ENCODE results near the gene SELPLG. TPM values are rescaled to one million over a fixed set of nuclear protein-coding genes. Genes with fewer than 3 reads are reported as not detected.

The SELPLG gene
- total RNA-seq, 2 donors from 2014 or later = 0.66 to 2.3 TPM

- H3K27me3 ChIP-seq = no peaks in the 10 kb centered on the region
- no peak overlapping the region for H3K4me3 ChIP-seq
- H3K36me3 ChIP-seq (replicated peaks in 1 of 2; ENCODE audit: insufficient read depth in 1 of 2, low read depth in 2 of 2) = no peaks in the 10 kb centered on the region
- WGBS, 2 donors = 75% methylated on average over 8 to 10 of the region's 10 CpGs
- intact Hi-C loops (cut with DNase I) = no loop called here
- no peaks in the 10 kb centered on the region for H3K4me1 ChIP-seq
- no peaks in the 10 kb centered on the region for H3K9me3 ChIP-seq
- DNase-seq (no peak), ATAC-seq (no peak)
- H3K27ac ChIP-seq = no peak overlapping the region
- TF ChIP-seq POLR2A (IDR thresholded peaks at IDR 0.05) = no peak
- no peak for TF ChIP-seq CTCF (IDR thresholded peaks at IDR 0.05)
Measured at GRCh38 chr12:108582978-108583770, 50.5 kb downstream of the SELPLG start.

DNA sequence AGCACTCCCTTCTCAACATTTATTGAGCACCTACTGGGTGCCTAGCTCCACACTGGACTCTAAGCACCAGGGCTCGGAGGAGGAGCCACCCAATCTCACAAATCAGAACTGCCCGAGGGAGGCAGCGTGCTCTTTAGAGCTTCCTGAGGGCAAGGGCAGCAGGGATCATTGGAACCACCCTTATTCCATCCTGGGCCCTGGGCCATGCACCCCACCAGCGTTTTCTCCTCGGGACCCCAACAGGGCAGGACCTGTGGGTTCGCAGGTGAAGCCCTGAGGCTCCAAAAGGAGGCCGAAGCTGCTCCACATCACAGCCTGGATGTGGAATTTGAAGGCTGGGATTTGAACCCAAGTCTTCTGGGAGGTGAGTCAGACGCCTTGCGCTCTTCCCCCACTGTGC is 51.2 kb downstream of the SELPLG start:
- WGBS, 2 donors = 61 to 62% methylated on average over 3 to 7 of the region's 9 CpGs
- H3K27ac ChIP-seq = no peak overlapping the region
- no peaks in the 10 kb centered on the region for H3K4me1 ChIP-seq

DNA sequence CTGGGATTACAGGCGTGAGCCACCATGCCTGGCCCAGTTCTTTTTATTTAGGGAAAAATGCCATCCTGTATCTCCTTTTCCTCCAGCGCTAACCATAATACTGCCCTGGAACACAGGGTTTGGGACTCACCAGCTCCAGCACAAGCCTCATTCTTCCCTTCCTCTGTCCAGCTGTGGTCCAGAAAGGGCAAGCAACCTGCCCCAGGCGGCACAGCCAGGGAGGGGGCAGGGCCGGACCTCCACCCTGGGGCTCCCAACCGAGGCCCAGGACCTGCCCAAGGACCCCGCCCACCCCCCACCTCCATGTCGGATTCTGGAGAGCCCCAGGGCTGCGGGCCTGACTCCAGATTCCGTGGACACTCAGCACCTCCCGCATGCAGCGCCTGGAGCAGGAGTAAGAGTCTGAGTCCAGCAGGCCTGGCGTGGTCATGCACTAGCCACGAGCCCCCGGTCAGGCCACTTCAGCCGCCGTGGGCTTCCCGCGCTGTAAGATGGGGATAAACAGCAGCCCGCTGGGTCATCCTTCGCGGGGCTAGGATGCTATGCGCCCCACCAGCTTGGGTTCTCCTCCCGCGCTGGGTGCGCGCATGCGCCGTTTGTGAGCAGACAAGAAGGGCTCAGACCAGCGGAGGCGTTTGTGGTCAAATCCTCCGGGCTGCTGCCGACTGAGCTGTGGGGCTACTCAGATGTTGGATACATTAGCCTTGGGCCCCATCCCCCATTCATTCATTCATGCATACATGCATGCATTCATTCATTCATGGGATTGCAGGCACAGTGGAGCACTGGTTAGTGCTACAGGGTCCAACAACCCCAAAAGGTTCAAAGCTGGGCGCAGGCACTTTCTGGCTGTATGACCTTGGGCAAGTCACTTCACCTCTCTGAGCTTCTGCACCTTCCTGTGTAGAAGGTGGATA is 52.1 kb downstream of the SELPLG start:
- H3K36me3 ChIP-seq (replicated peaks in 1 of 2; ENCODE audit: insufficient read depth in 1 of 2, low read depth in 2 of 2) = no peaks in the 10 kb centered on the region
- 70 to 77% methylated on average over 12 to 27 of the region's 33 CpGs for WGBS, 2 donors
- DNase-seq (no peak), ATAC-seq (no peak)
- intact Hi-C loops (cut with DNase I) = no loop called here
- no peaks in the 10 kb centered on the region for H3K9me3 ChIP-seq
- H3K27ac ChIP-seq = peak overlapping the region in 1 of 4 donors; percentile 34
- no peaks in the 10 kb centered on the region for H3K4me1 ChIP-seq
- no peak overlapping the region for H3K4me3 ChIP-seq
- no peaks in the 10 kb centered on the region for H3K27me3 ChIP-seq
- no peak for TF ChIP-seq CTCF (IDR thresholded peaks at IDR 0.05)
- no peak for TF ChIP-seq POLR2A (IDR thresholded peaks at IDR 0.05)

More for the DNA sequence above, 51.2 kb downstream of the SELPLG start:
- DNase-seq (no peak), ATAC-seq (no peak)
- Histone ChIP-seq H3K36me3 (replicated peaks in 1 of 2; ENCODE audit: insufficient read depth in 1 of 2, low read depth in 2 of 2) (no peaks in the 10 kb centered on the region), H3K4me3 (no peak overlapping the region), H3K9me3 (no peaks in the 10 kb centered on the region), H3K27me3 (no peaks in the 10 kb centered on the region)
- TF ChIP-seq CTCF (IDR thresholded peaks at IDR 0.05) = no peak
- TF ChIP-seq POLR2A (IDR thresholded peaks at IDR 0.05) = no peak
- intact Hi-C loops (cut with DNase I) = no loop called here

- H3K27ac ChIP-seq = no peak overlapping the region
- ATAC-seq = peak; percentile 53
- no peaks in the 10 kb centered on the region for H3K36me3 ChIP-seq (replicated peaks in 1 of 2; ENCODE audit: insufficient read depth in 1 of 2, low read depth in 2 of 2)
- H3K27me3 ChIP-seq = no peaks in the 10 kb centered on the region
- 33 to 52% methylated on average over 3 of the region's 3 CpGs for WGBS, 2 donors
- intact Hi-C loops (cut with DNase I) = no loop called here
- no peaks in the 10 kb centered on the region for H3K4me1 ChIP-seq
- peak in 2 of 4 donors; percentile 18 to 27 for DNase-seq
- no peaks in the 10 kb centered on the region for H3K9me3 ChIP-seq
- no peak for TF ChIP-seq POLR2A (IDR thresholded peaks at IDR 0.05)
- no peak for TF ChIP-seq CTCF (IDR thresholded peaks at IDR 0.05)
- no peak overlapping the region for H3K4me3 ChIP-seq
Measured at GRCh38 chr12:108580531-108580930, 53.2 kb downstream of the SELPLG start.
